GM23338 (cell line): ENCODE results near the gene JAG2. TPM values are rescaled to one million over a fixed set of nuclear protein-coding genes. Genes with fewer than 3 reads are reported as not detected.

Experiments
- ATAC-seq: fragments of 200-7000 bp; cut with Tn5 transposase; 3 replicates; pipeline ENCODE4 v1.9.1; 2020
- DNase-seq: peaks from one replicate; pipeline ENCODE4 v3.0.0-alpha.2; 2015; ENCODE audit warnings: low spot score
- H2AFZ ChIP-seq: fragments of 200-600 bp; sonication (generic); 2 replicates; pipeline ENCODE4 v1.8.0; 2016; ENCODE audit warnings: antibody characterized with exemption, mild to moderate bottlenecking, moderate library complexity
- H3F3A ChIP-seq: fragments of 200-600 bp; sonication (generic); replicated peaks from 2 replicates; pipeline ENCODE4 v1.8.0; 2017; ENCODE audit warnings: antibody characterized with exemption, mixed run types, low read depth
- H3K27ac ChIP-seq: fragments of 200-600 bp; sonication (generic); 2 replicates; pipeline ENCODE4 v1.6.1; 2016; ENCODE audit warnings: low read depth
- H3K27me3 ChIP-seq: fragments of 200-600 bp; sonication (generic); 2 replicates; pipeline ENCODE4 v1.8.0; 2016; ENCODE audit warnings: mild to moderate bottlenecking, mixed run types, moderate library complexity; ENCODE audit not compliant: insufficient read depth
- H3K36me3 ChIP-seq: fragments of 200-600 bp; sonication (generic); 2 replicates; pipeline ENCODE4 v1.8.0; 2016; ENCODE audit warnings: mild to moderate bottlenecking; ENCODE audit not compliant: insufficient read depth
- H3K4me1 ChIP-seq: fragments of 200-600 bp; sonication (generic); 2 replicates; pipeline ENCODE4 v1.8.0; 2016; ENCODE audit warnings: mild to moderate bottlenecking, moderate library complexity; ENCODE audit not compliant: insufficient read depth
- H3K4me2 ChIP-seq: fragments of 200-600 bp; sonication (generic); 2 replicates; pipeline ENCODE4 v1.7.1; 2017; ENCODE audit warnings: mixed run types
- H3K4me3 ChIP-seq: fragments of 200-600 bp; sonication (generic); 2 replicates; pipeline ENCODE4 v1.6.1; 2016; ENCODE audit warnings: mixed run types
- H3K79me2 ChIP-seq: fragments of 200-600 bp; sonication (generic); replicated peaks from 2 replicates; pipeline ENCODE4 v1.8.0; 2017; ENCODE audit warnings: mild to moderate bottlenecking; ENCODE audit not compliant: insufficient read depth
- H3K9me2 ChIP-seq: fragments of 200-600 bp; sonication (generic); 2 replicates; pipeline ENCODE4 v1.8.0; 2017; ENCODE audit not compliant: insufficient read depth
- H4K20me1 ChIP-seq: fragments of 200-600 bp; sonication (generic); replicated peaks from 2 replicates; pipeline ENCODE4 v1.8.0; 2017; ENCODE audit warnings: mild to moderate bottlenecking; ENCODE audit not compliant: insufficient read depth
- H3K27ac Mint-ChIP-seq: 2 replicates; pipeline ENCODE4 v1.8.0; 2020; ENCODE audit warnings: inconsistent platforms, mild to moderate bottlenecking, moderate library complexity, mixed read lengths
- H3K27me3 Mint-ChIP-seq: 3 replicates; pipeline ENCODE4 v1.8.0; 2022; ENCODE audit warnings: low read depth, mild to moderate bottlenecking, moderate library complexity, mixed read lengths, inconsistent platforms; ENCODE audit not compliant: insufficient read depth, poor library complexity
- H3K36me3 Mint-ChIP-seq: 3 replicates; pipeline ENCODE4 v1.8.0; 2021; ENCODE audit warnings: low read depth, mild to moderate bottlenecking, inconsistent platforms, moderate library complexity, mixed read lengths
- H3K4me1 Mint-ChIP-seq: 3 replicates; pipeline ENCODE4 v1.8.0; 2020; ENCODE audit warnings: mild to moderate bottlenecking, inconsistent platforms, mixed read lengths
- H3K4me3 Mint-ChIP-seq: 3 replicates; pipeline ENCODE4 v1.8.0; 2021; ENCODE audit warnings: moderate library complexity, mild to moderate bottlenecking, inconsistent platforms, mixed read lengths
- H3K9me3 Mint-ChIP-seq: 3 replicates; pipeline ENCODE4 v1.8.0; 2020; ENCODE audit warnings: moderate library complexity, mild to moderate bottlenecking, inconsistent platforms, mixed read lengths
- CREB1 ChIP-seq: fragments of 250-450 bp; sonication (Bioruptor Pico); IDR thresholded peaks from 2 replicates; pipeline ENCODE4 v1.5.0; 2020; ENCODE audit warnings: low read depth, mild to moderate bottlenecking, moderate library complexity
- CTCF ChIP-seq, 2 experiments: fragments of 200-600 bp in 1 of 2; sonication (generic) in 1 of 2; conservative IDR thresholded peaks; 2 replicates each; pipeline versions ENCODE4 v1.5.1 to v1.6.1; 2016 to 2017; ENCODE audit warnings: antibody characterized with exemption in 2 of 2, low read depth in 2 of 2, mild to moderate bottlenecking in 2 of 2, moderate library complexity in 1 of 2
- ETS1 ChIP-seq: IDR thresholded peaks from 2 replicates; pipeline ENCODE4 v1.6.1; 2016; ENCODE audit warnings: antibody characterized with exemption
- EZH2 ChIP-seq: fragments of 200-600 bp; sonication (generic); IDR thresholded peaks from one replicate; pipeline ENCODE4 v1.8.0; 2017; ENCODE audit warnings: antibody characterized with exemption, mild to moderate bottlenecking, low read depth; ENCODE audit not compliant: unreplicated experiment
- EZH2phosphoT487 ChIP-seq: fragments of 200-600 bp; sonication (generic); IDR thresholded peaks from one replicate; pipeline ENCODE4 v1.8.1; 2018; ENCODE audit warnings: antibody characterized with exemption; ENCODE audit not compliant: unreplicated experiment
- JUNB ChIP-seq: IDR thresholded peaks from one replicate; pipeline ENCODE4 v1.6.1; 2016; ENCODE audit warnings: antibody characterized with exemption; ENCODE audit not compliant: unreplicated experiment
- NANOG ChIP-seq: IDR thresholded peaks from 2 replicates; pipeline ENCODE4 v1.6.1; 2016; ENCODE audit warnings: antibody characterized with exemption, borderline replicate concordance
- POLR2AphosphoS5 ChIP-seq: IDR thresholded peaks from 2 replicates; pipeline ENCODE4 v1.6.1; 2016; ENCODE audit warnings: antibody characterized with exemption, low read depth
- STAT1 ChIP-seq: IDR thresholded peaks from one replicate; pipeline ENCODE4 v1.6.1; 2016; ENCODE audit warnings: antibody characterized with exemption; ENCODE audit not compliant: unreplicated experiment
- ZNF114 ChIP-seq: fragments of 250-450 bp; sonication (Bioruptor Pico); IDR thresholded peaks from 2 replicates; pipeline ENCODE4 v1.5.0; 2020; ENCODE audit warnings: mild to moderate bottlenecking, moderate library complexity
- ZNF331 ChIP-seq: fragments of 250-450 bp; sonication (Bioruptor Pico); IDR thresholded peaks from 2 replicates; pipeline ENCODE4 v1.5.0; 2020; ENCODE audit warnings: low read depth, mild to moderate bottlenecking, moderate library complexity
- ZNF462 ChIP-seq: fragments of 250-450 bp; sonication (Bioruptor Pico); IDR thresholded peaks from 2 replicates; pipeline ENCODE4 v1.5.0; 2020; ENCODE audit warnings: mild to moderate bottlenecking, moderate library complexity
- polyA plus RNA-seq: library from polyadenylated mRNA; unstranded; fragments of >200 nt; fragmentation: Nextera tagmentation; extraction: Ambion mirVana; gene quantifications from 2 replicates; pipeline ENCODE4 v1.2.1, GENCODE V29; 2016
- total RNA-seq: library from RNA; depleted of rRNA; stranded (reverse); fragments of >200 nt; shearing (Covaris generic); gene quantifications from 2 replicates; pipeline ENCODE4 v1.2.3, GENCODE V29; 2014

JAG2 gene
- total and polyA plus RNA-seq, 2 experiments from 2014 or later = 1.9 to 10.3 TPM

- Mint-ChIP-seq H3K27me3 (peaks cover 9% of the 10 kb centered on the region), H3K4me3 (no peak overlapping the region), H3K36me3 (peaks cover 9% of the 10 kb centered on the region; the same call in 2 of the 3 replicates), H3K4me1 (no peaks in the 10 kb centered on the region; the same call in 2 of the 3 replicates), H3K27ac (no peak overlapping the region), H3K9me3 (peaks cover 19% of the 10 kb centered on the region)
- no peaks in the 10 kb centered on the region for H3K27me3 ChIP-seq
- H3K4me1 ChIP-seq = no peaks in the 10 kb centered on the region
- no peak overlapping the region for H2AFZ ChIP-seq
- no peaks in the 10 kb centered on the region for H3K9me2 ChIP-seq
- no peak overlapping the region for H3K4me2 ChIP-seq
- DNase-seq (no peak), ATAC-seq (no peak)
- H3K79me2 ChIP-seq = no peaks in the 10 kb centered on the region
- TF ChIP-seq POLR2AphosphoS5 = no peak
- TF ChIP-seq NANOG = no peak
- TF ChIP-seq ZNF331 = no peak
- TF ChIP-seq EZH2phosphoT487 = no peak
- TF ChIP-seq EZH2 = no peak
- no peak for TF ChIP-seq CTCF (conservative IDR thresholded peaks at IDR 0.05; ENCODE audit: low read depth in 2 of 2)
- no peak for TF ChIP-seq JUNB
- TF ChIP-seq ZNF114 (CRISPR knock-in tag) = no peak
- no peaks in the 10 kb centered on the region for H4K20me1 ChIP-seq
- no peaks in the 10 kb centered on the region for H3F3A ChIP-seq
- no peak overlapping the region for H3K4me3 ChIP-seq
- H3K27ac ChIP-seq = no peak overlapping the region
- no peaks in the 10 kb centered on the region for H3K36me3 ChIP-seq
These were observed 26.9 kb downstream of the JAG2 start for GRCh38 chr14:105141486-105142281.

GRCh38 chr14:105141026-105141425 lies 27.6 kb downstream of the JAG2 start:
- H3K27me3 Mint-ChIP-seq = peaks cover 9% of the 10 kb centered on the region
- Histone ChIP-seq H4K20me1 (no peaks in the 10 kb centered on the region), H3K27ac (no peak overlapping the region), H3K27me3 (no peaks in the 10 kb centered on the region), H3K79me2 (no peaks in the 10 kb centered on the region), H3K36me3 (no peaks in the 10 kb centered on the region), H3K9me2 (no peaks in the 10 kb centered on the region), H3K4me3 (no peak overlapping the region), H3K4me1 (no peaks in the 10 kb centered on the region), H3K4me2 (no peak overlapping the region), H2AFZ (no peak overlapping the region), H3F3A (no peaks in the 10 kb centered on the region)
- TF ChIP-seq ZNF331 (no peak), ETS1 (no peak), JUNB (no peak), CREB1 (CRISPR knock-in tag) (no peak), STAT1 (no peak), POLR2AphosphoS5 (no peak), EZH2 (no peak), ZNF462 (no peak), ZNF114 (CRISPR knock-in tag) (no peak)
- peaks cover 19% of the 10 kb centered on the region for H3K9me3 Mint-ChIP-seq
- no peaks in the 10 kb centered on the region; the same call in 2 of the 3 replicates for H3K4me1 Mint-ChIP-seq
- H3K27ac Mint-ChIP-seq = no peak overlapping the region
- peaks cover 9% of the 10 kb centered on the region; the same call in 2 of the 3 replicates for H3K36me3 Mint-ChIP-seq
- ATAC-seq (no peak), DNase-seq (no peak)
- H3K4me3 Mint-ChIP-seq = no peak overlapping the region
